Measurements from ENCODE around the gene MYO7A.
"Not testable (repeated sequence)": the region's sequence is repeated elsewhere in the genome, so short reads cannot be mapped to it uniquely, and the experiment has no call there.

Gene MYO7A

DNA sequence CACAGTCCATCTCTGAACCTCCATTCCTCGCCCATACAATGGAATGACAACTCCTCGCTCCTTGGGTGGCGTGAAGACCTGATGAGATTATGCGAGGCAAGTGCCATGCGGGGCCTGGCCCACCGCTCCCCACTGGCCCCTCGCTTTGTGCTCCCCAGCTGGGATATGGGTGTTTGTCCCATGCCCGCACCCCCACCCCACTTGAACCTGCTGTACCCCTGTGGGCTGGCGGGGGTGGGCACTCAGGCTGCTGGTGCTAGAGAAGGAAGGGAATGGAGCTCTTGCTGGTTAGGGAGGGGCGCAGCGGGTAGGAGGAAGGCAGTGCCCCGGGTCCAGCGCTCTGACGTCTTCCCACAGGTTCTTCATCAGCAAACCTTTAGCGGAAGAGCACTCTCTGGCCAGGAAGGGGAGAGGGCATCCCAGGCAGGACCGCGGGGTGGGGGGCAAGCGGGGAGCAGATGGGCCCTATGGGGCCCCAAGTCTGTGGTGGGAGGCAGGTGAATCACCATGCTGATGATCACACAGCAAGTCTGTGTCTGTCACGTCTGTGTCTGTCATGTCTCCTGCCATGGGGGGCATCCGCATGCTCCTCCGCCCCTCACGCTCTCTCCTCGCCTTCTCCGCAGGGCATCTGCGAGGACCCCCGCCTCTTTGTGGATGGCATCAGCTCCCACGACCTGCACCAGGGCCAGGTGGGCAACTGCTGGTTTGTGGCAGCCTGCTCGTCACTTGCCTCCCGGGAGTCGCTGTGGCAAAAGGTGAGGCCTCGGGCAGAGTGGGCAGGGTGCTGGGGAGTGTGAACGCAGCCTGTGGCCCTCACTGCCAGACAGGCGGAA lies 34.8 kb upstream of the MYO7A start:
- DNase-seq, result no peak

DNA sequence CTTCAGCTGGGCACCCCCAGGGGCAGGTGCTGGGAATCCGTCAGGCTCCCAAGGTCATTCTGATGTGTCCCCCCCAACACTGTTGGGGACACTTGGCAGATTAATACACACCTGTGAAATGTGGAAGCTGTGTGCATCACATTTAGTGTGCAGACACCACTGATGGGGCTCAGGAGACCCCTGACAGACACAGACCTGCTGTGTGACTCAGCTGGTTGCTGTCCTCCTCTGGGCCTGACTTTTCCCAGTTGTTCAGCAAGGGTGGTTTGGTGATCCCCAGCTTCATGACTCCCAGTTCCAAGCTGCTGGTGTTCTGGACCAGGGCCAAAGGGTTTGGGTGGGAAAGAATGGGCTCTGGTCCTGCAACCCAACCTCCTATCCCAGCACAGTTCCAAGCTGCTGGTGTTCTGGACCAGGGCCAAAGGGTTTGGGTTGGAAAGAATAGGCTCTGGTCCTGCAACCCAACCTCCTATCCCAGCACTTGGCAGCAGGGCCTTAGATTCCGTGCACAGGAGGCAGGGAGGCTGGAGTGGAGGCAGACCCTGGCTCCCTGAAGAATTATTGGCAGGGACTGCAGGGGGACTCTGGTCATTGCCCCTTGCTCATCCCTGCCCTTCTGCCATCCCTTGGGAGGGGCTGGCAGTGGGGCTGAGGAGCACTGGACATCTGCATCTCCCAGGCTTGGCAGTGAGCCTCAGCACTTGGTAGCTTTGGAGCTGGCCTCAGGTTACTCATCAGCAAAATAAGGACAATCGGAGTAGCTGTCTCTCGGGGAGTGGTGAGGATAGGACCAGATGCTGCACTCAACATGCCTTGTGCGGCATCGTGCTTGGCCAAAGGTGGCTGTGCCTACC lies 33.8 kb upstream of the MYO7A start:
- DNase-seq, result no peak

DNA sequence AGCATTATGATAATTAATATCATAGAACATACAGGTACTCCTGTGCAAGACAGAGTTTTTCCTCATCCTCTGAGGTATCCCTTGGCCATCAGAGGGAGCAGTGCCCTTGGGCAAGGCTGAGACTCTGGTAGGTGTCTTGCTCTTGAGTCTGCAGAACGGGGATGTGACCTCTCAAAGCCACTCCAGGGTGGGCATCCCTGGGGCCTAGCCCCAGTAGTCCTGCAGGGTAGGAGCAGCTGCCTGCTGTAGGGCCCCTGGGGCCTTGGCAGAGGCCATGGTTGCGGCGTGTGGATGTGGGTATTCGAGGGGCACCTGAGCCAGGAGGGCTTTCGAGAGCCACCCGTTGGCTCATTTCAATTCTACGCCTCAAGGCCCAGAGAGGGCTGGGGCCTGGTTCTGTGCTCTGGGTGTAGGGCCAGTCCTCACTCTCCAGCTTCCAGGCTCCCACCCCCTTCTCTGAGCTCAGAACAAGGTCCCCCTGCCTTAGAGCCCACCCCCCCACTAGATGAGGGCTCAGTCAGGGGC lies 33.1 kb upstream of the MYO7A start:
- no peak for DNase-seq

DNA sequence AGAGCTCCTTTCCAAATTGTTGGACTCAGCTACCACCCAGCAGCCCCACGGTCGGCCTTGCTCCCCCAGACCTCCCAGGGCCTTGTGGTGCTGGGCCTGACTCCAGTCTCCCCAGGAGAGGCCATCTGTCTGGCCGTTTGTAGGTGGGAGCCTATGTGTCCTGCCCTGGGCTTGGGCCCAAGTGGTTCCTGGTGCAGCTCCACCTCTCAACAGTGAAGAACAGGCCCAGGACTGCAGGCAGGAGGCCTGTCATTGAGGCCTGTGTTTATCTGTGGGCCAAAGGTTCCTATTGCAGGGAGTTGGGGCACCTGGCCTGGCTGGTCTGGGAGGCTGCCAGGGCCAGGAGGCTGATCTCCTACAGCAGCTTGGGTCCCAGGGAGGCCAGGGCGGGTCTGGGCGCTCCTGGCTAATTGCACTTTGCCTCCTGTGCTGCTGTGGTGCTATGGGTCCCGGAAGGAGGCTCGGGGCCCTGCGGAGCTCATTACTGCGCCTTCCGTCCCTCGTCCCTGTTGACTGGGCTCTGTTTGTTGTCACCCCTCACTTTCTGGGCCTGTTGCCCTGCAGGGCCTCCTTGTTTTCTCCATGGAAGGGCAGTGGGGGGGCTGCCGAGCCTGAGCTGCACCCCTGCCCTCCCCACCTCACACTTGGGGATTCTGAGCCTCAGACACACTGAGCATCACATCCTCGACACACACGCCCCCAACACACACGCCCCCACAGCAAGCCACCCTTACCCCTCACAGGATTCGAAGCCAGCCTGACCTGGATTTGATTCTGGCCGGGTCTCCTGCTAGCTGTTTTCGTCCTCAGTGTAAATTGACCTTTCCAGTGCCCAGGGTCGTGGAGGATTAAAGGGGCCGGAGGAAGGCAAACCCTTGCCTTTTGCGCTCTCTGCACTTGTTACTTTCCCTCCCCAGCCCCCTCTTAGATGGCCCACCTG lies 32.2 kb upstream of the MYO7A start:
- no peak for DNase-seq

DNA sequence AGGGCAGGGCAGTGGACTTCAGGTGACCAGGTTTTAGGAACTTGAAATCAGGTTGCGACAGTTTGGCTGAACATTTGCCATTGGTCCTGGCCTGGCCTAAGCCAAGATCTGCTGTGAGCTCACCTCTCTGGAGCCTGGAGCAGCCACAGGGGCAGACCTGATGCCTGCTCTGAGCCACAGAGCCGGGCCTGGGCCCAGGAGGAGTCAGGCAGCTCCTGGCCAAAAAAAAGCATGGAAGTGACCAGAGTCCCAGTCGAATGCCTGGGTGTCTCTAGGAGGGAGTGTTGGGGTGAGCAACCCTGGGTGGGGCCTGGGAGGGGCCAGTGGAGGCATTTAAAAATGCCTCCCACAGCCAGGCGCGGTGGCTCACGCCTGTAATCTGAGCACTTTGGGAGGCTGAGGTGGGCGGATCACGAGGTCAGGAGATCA lies 31.4 kb upstream of the MYO7A start:
- no peak for DNase-seq

DNA sequence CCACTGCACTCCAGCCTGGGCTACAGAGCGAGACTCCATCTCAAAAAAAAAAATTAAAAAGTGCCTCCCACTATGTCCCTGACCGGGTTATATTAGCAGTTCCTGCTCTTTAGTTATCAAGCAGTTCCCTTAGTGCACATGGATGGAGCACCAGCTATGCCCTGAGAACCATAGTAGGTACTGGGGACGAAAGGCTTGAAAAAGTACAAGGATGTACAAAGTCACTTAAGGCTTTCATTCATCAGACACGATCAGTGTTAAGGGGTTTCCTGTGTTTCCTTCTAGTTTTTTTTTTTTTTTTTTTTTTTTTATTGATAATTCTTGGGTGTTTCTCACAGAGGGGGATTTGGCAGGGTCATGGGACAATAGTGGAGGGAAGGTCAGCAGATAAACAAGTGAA lies 30.9 kb upstream of the MYO7A start:
- DNase-seq, result not testable (repeated sequence)

DNA sequence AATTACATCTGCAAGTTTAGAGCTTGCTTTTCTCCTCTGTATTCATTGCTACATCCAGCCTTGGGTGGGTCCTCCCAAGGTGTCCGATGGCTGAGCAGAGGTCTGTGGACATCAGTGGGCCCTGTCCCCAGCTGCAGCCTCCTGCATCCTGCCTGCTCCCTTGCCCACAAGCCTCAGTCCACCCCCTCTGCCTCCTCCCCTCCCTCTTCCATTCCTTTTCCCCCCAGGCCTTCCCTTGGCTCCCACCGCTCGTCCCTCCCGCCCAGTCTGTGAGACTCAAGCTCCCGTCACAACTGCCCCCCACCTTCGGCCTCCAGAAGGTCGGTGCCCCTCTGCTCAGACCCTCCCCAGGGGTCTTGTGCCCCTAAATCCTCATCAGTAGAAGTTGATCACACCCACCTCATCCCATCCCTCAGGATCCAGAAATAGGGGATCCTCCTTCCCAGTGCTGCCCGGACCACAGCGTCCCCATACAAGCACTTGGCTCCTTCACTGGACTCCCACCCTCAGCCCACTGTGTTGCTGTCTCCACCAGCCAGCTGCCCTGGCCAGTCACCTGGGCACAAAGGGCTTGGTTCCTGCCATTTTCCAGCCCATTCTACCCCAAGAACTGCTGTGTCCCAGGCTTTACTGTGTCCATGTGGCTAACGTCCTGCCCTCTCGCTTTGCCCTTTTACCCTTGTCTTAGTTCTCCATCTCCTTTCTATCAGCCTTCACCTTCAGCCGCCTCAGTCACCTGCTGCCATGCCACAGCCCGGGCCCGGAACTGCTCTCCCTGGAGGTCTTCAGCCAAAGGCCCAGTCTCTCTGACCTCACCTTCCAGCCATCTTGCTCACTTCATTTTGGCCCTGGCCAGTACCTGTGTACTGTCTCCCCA lies 27.6 kb upstream of the MYO7A start:
- no peak for DNase-seq

DNA sequence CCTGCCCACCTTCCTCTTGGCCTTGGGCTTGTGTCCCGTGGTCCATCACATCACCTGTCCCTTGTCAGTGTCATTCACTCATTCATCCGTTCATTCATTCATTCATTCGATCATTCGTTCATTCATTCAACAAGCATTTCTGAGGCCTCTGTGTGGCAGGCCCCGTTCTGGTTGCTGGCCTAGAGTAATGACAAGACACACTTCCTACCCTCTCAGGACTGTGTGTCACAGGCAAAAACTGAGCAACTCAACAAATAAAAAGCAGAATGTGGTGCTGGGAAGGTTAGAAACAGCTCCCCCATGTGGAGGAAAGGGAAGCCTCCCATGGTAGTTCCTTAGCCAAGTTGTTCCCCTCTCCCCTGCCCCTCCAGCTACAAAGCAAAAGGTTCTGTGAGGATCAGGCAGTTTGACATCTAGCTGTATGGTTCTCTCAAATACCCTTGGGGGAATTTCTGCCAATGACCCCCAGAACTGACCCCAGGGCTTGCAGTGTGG lies 27.0 kb upstream of the MYO7A start:
- DNase-seq, result no peak

DNA sequence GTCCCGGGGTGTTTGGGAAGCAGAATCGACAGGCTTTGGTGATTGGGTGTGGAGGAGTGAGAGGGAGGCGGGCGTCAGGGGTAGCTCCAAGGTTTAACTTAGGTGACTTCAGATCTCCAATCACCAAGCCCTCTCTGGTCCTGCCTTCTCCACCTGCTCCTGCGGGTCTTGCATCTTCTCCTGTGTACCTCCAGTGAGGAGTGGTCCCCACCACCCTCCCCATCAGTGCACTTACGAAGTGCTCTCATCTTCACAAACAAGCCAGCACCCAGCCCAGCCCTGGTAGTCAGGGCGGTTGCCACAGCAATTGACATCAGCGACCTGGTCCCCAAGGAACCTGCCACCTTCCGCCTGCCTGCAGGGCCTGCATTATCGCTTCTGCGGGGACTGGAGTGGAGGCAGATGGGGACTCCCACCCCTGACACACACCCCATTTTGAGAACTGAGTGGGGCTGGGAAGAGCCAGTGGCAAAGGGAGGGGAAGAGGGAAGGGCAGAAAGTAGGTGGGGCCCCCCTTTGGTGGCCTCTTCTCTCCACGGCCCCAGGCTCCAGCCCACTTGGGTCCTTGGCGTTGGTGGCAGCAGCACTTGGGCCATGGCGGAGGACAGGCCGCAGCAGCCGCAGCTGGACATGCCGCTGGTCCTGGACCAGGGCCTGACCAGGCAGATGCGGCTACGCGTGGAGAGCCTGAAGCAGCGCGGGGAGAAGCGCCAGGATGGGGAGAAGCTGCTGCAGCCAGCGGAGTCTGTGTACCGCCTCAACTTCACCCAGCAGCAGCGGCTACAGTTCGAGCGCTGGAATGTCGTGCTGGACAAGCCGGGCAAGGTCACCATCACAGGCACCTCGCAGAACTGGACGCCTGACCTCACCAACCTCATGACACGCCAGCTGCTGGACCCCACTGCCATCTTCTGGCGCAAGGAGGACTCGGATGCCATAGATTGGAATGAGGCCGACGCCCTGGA lies 25.5 kb upstream of the MYO7A start, which contains the start of gene OMP:
Gene OMP, plus strand, starts transcription at position 595 of the 965 bp plus-strand sequence. Its CDS starts 0 bp downstream, at position 595.
- no peak for DNase-seq

DNA sequence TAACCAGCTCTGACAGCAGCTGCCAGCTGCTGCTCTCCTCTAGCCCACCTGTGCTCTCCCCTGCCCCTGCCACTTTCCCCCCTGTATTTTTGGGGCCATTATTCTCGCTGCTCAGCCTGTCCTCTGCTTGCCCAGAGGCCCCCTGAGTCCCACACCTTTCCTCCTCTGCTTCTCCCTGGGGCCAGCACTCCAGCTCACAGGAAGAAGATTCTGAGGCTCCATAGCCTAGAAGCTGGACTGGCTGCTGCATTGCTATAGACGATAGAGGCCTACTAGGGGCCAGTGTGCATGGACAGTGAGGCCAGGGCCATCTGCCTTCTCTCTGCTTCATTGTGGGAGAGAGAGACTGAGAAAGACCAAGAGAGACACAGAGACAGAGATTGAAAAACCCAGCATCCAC lies 24.7 kb upstream of the MYO7A start:
- DNase-seq, result no peak

DNA sequence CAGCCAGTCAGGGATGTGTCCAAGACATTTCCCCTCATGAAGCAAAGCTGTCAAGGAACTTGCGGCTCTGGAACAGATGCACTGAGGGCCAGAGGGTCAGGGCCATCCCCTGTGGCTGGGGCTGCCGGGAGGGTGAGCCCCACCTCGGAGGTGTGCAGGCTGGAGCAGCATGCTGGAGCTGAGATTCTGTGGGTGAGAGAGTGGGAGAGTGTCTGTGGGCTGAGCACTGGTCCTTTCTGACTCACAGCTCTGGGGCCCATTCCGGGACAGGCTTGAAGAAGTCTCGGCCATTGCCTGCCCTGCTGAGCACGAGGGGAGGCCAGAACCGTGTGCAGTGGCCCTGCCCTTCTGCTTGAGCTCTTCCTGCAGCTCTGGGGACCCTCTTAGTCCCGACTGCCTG lies 23.3 kb upstream of the MYO7A start:
- no peak for DNase-seq

DNA sequence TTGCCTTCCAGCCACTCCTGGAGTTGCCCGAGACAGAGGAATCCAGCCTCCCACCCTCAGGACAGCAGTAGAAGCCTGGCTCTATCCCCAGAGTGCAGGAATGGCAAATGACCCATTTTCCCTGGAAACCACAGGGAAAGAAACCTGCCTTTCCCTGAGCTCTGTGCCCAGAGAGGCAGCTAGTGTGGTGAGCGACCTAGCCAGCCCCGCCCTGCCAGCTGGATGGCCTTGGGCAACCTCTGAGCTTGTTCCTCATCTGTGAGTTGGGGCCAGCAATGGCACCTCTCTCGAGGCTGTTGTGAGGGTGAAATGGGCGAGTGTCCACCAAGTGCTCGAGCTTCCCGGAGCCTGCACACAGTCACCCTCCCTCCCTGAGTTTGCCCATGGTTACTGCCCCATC lies 21.7 kb upstream of the MYO7A start:
- DNase-seq, result no peak

DNA sequence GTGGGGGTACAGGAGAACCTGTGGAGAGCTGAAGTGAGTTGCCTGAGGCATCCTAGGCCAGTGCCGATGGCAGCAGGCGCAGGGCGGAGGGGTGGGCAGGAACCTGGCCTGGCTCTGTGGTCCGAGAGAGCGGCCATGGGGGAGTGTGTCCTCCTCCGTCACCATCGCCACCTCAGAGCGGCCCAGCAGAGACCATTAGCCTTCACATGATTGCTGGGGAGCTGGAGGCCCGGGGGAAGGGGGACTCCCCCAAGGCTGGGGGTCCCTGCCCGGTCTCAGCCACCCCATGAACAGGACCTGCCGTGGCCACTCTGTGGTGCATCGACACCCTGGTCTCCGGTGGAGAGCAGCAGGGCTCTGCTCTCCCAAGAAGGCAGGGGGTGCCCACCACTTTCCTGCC lies 21.3 kb upstream of the MYO7A start:
- no peak for DNase-seq

DNA sequence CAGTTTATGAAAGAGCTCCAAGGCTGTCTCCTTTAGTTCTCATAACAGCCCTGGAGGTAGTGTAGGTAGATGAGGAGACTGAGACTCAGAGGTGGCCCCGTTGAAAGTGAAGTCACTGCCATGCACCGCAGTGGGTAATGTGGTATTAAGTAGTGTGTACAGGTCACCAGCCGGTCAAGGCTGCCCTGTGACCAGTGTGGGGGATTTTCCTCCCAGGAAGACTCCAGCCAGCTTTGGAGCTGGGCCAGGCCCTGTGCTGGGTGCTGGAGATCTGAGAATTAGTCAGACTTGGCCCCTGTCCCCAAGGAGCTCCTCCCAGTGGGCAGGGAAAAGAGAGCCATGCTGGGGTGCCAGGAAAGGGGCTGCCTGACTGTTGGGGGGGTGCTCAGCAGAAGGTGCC lies 20.1 kb upstream of the MYO7A start:
- DNase-seq, result no peak

DNA sequence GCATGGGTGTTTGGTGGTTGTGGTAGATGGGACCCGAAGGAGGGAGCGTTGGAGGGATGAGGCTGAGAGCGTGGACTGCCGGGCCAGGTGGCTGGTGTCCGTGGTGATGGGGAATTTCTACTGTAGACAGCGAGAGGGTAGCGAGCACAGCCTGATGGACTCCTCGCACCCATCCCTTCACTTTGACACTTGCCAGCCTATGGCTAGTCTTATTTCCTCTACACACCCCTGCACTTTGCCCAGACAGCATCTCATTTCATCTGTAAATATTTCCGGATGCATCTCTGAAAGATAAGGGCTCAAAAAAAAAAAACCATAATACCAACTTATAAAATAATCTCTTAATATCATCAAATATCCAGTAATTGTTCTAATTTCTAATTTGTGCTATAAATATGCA lies 19.6 kb upstream of the MYO7A start:
- DNase-seq, result no peak

DNA sequence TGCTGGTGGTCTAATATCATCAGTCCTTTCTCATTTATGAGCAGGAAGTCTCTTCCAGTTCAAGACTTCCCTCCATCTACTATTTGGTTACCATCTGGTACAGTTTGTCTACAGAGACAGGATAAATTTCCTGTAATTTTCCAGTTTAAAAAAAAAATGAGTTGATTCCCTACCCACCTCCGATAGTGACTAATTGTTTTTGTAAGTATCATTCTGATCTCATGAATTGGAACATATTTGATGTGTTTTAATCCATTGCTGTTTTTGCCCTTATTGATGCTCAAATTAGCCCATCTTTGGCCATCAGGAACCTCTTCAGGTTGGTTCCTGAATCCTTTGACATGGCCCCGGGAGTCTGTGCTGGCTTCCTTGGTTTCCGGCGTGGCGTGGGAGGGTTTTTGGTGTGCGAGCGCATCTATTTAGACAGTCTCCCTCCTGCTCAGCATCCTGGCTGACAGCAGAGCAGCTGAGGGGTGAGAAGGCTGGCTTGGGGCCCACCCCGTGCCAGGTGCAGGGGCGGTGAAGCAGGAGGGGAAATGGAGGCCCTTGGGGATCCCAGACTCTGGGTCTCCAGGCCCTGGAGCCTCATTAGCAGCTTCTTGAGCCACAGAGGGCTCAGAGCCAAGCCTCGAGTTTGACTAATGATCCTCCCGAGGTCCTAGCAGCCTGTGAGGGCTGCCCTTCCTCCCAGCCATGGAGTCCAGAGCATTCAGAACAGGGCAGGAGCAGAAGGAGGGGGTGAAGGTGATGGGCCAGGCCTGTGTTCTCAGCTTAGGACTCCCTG lies 18.6 kb upstream of the MYO7A start:
- DNase-seq, result no peak

DNA sequence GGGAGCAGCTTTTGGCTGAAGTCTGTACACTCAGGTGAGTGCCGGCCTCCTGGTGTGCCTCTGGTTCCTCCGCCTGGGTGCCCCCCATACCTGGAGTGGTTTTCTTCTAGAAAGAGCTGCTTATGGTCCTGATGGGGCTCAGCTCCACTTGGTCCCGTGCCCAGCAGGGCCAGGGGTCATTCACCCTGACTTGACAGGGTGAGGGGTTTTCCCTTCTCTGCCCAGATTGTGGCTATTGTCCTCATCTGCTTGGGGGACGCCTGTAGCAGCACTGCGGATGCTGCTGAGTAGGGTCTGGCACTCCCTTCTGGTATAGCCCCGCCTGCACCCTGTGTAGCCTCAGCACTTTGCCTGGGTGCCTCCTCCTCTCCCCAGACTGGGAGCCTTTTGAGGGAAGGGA lies 17.2 kb upstream of the MYO7A start:
- no peak for DNase-seq

DNA sequence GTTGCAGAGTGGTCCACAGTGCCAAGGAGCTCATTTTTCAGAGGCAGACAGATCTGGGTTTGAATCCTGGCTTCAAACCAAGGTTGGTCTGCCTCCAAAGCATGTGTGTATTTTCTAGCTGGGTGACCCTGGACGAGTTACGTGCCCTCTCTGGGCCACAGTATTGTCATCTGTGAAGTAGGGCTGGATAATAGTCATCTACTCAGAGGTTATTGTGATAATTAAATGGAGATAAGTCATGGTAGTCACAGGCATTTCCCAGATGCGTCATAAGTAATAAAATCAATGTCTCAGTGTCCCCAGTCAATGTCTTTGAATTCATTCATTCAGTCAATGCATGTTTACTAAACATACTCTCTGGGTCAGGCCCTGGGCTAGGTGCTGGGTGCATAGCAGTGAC lies 16.8 kb upstream of the MYO7A start:
- no peak for DNase-seq

DNA sequence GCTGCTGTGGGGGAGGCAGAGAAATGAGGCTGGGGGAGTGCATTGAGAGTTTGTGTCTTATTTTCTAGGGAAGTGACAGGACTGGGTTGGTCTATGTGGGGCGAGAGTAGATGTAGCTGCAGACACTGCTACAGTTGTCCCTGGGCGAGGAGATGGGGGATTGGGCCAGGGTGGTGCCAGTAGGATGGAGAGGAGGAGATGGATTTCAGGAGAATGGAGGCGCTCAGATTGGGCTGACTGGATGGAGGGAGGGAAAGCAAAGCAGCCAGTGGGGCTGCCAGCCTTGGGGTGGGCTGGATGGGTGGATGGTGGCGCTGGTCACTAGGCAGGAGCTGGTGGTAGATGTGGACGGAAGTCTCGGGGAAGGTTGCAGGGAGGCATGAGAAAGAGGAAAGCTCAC lies 16.1 kb upstream of the MYO7A start:
- no peak for DNase-seq

Measured in NCI-H526 treated with DMSO at 0.1 percent for 48 hours (cell line).